NCI-H510A treated with DMSO at 0.1 percent for 48 hours (cell line): ENCODE measurements around the gene B4GALT7.
A peak's percentile ranks its signal among the peaks of the same experiment; 100 is the strongest.

ENCODE experiments used
- DNase-seq: peaks from one replicate; lab custom pipeline; 2025; lab: John Stamatoyannopoulos, UW

Gene B4GALT7

DNA sequence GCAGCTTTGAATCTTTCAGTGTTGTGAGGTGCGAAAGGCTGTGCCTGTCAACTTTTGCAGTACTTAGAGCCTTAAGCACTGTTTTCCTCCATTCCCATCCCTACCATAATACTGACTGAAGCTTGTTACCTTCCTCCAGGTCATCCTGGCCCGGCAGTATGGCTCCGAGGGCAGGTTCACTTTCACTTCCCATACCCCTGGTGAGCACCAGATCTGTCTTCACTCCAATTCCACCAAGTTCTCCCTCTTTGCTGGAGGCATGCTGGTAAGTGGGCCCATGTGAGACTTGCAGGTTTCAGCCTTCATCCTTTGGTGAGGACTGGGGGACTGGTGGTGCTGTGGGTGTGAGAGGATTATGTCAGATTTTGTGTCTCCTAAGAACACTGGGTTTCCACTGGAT, 6.4 kb upstream of the B4GALT7 start:
- DNase-seq = no peak

DNA sequence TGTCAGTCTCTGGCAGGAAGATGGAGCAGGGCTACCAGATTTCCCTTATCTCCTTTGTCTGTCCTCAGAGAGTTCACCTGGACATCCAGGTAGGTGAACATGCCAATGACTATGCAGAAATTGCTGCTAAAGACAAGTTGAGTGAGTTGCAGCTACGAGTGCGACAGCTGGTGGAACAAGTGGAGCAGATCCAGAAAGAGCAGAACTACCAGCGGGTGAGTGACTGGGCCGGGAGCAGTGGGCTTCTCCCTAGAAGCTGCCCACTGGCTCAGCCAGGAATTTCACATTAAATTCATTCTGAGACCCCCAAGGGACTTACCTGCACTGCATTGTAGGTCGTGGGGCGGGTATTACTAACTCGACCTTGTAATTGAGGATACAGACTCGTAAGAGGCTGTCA, 5.9 kb upstream of the B4GALT7 start:
- no peak for DNase-seq

DNA sequence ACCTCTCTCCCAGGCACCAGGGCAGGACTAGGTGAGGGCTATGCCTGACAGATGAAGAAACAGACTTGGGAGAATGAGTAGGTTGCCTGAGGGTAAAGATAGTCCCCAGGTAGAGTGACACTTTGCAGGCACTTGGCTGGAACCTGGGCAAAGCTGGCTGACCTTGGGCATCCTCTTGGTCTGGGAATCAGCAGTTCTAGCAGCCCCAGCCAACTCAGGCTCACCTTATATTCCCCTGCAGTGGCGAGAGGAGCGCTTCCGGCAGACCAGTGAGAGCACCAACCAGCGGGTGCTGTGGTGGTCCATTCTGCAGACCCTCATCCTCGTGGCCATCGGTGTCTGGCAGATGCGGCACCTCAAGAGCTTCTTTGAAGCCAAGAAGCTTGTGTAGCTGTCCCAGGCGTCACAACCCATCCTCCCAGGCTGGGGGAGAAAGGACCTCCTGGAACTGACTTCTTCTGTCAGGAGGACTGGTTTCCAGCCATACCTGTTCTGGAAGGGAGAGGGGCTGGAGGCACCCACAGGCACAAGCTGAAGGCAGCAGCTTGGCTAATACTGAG, 4.8 kb upstream of the B4GALT7 start:
- DNase-seq = no peak

DNA sequence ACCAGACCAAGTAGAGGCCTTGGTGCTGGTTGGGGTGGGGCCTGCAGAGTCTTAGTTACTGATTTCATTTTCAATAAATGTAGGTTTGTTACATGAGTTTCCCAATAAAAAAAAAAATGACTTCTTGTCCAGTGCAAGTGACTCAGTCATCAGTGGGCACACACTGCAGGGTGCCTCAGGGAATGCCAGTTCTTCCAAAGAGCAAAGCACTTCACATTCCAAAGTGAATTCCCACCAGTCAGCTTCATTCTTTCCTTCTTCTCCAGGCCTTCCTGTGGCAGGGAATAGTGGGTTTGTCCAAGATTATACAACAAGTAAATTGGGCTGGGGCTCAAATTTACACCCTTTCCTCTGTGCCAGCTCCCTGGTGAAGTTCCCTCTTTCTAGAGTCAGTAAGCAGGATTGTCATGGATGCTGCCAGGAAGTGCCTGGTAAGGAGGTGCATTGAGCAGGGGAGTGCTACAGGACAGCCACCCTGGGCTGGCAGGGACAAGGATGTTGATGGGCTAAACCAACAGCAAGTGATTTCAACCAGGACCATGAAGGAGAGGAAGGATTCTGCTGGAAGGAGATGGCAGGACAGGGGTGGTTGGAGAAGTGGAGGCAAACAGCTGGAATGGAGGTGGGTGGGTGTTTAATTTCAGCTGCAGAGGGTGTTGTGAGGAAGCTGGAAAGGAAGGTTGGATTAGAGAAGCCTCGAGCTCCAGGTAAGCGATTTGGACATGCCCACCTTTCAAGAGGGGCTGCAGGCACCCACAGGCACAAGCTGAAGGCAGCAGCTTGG, 3.7 kb upstream of the B4GALT7 start:
- DNase-seq = no peak

DNA sequence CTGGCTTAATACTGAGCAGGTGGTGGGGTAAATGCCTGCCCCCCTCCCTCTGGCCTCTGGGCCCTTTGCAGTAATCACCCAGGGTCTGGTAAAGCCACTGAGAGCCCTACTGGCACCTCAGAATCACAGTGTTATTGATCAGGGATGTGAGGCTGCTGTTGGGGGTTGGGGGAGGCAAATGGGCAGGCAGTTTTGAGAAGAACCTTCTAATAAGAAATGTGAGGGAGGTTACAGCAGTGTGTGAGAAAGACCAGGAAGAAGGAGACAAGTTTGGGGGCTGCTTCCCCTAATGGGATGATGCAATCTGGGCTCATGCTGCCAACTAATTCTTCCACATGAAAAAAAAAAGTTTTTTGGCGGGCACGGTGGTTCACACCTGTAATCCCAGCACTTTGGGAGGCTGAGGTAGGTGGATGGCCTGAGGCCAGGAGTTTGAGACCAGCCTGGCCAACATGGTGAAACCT, 3.1 kb upstream of the B4GALT7 start:
- no peak for DNase-seq

DNA sequence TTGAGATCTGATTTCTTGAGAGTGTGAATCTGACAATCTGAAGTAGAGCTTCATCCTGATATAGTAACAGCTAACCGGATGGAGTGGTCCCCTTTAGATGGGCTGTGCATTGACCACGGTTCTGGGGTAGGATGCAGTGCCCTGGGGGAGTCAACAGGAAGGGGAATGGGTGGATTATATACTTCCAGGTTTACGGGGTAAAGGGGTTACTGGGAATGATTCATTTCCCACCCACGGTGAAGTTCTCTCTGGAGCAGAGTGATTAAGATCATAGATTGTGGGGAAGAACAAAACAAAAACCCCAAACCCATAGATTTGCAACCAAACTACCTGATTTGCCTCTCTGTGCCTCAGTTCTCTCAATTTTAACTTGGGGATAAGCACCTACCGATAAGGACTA, 1.5 kb upstream of the B4GALT7 start:
- DNase-seq = no peak

DNA sequence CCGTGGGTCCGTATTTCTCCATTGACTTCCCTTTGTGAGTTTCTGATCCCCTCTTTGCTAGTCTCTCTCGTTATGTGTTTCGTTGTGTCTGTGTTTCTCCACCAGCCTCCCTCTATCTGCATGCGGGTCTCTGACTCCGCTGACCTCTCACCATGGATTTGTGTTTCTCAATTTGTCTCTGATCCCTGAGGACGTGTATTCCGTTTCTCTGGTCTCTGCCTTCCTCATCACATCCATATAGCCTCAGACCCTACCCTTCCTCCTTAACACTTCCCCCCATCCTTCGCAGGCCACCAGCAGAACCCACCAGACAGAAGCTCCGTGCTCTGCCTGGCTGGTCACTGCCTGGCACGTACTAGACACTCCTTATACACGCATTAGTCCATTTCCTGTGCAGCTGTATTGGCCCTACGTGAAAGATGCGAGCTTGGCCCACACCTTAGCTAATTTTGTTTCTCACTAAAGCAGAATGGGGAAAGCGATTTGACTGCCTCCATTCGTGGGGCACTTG, 631 bp downstream of the B4GALT7 start:
- DNase-seq = no peak

DNA sequence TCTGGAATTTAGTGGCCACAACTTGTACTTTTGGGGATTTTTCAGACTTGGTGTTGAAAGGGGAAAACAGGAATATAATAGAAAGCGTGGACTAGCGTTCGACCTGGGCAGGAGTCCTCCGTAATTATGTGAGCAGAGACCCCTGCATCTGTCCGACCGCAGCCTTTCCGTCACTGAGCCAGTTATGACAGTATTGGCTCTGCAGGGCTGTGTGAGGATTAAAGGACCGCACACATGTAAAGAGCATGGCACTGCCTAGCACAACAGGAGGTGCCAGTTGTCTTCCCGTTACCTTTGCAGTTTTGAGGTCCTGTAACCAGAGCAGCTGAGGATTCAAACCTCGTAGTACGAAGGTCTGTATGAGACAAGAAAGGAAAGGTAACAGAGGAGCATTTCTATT, 1.2 kb downstream of the B4GALT7 start:
- DNase-seq = no peak

DNA sequence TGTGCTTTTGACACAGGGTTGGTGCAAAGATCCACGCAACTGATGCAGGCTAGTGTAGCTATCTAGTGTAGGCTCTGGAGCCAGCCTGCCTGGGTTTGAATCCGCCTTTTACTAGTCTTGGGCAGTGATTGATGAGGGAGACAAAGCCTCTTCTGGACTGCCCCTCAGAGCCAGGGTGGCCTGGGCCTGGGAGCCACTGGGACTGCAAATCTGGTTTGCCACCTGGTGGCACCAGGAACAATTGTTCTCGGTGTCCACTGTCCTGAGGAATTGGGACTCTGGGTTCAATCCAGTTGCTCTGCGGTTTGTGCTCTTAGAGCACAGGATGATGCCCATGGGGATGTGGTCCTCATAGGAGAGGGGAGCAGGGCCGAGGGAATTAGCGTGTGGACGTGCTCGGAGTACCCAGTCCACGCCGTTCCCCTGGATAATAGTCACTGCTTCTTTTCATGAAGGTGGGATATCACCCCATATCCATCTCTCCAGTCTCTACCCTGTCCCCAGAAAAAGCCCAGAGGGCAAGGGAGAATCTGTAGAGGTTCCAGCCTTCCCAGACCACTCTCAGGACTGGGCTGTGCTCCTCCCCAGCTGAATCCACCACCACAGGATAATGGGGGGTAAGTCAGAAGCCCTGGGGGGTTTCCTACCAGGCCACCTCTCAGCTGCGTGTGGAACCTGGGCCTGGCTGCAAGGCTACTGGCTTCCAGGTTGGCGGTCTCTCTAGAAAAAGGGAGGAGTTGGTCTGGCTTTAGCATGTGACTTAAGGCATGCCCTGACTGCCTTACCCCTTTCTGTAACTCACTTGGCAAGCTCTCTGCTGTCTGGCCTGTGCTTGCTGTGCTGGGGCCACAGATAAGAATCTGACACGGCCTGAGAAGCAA, 1.9 kb downstream of the B4GALT7 start:
- no peak for DNase-seq

DNA sequence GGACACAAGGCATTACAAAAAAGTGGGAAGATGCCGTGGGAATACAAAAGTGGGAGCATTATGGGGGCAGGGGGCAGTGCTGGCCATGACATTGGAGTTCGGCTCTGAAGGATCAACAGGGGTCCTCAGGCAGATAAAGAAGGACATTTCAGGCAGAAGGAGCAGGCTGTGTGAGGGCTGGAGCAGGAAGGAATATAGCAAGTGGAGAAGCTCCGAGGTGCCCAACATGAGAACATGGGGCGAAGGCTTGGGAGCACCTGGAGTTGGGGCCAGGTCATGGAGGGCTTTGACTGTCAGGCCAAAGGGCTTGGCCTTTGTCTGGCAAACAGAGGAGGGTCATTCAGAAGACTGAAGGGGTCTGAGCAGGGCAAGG, 2.5 kb downstream of the B4GALT7 start:
- no peak for DNase-seq

DNA sequence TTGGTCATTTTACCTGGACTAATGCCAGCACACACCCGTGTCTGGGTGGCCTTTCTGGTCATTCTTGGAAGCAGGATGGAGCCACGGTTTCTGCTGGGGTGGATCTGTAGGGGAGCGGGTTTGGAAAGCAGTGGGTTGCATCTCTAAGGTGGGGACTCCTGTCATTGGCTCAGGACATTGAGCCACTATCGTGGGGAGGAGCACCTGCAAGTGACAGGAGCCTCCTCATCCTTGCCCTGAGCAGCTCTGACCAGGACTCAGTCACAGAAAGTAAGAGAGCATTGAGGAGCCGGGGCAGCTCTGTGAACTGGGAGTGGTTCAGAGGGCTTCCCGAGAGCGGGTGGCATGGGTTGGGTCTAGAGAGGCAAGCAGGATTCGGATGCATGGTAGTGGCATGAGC, 3.7 kb downstream of the B4GALT7 start:
- no peak for DNase-seq

DNA sequence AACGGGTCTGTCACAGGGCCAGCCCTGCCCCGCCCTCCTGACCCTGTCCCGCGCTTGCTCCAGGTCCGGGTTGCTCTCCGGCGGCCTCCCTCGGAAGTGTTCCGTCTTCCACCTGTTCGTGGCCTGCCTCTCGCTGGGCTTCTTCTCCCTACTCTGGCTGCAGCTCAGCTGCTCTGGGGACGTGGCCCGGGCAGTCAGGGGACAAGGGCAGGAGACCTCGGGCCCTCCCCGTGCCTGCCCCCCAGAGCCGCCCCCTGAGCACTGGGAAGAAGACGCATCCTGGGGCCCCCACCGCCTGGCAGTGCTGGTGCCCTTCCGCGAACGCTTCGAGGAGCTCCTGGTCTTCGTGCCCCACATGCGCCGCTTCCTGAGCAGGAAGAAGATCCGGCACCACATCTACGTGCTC, 4.2 kb downstream of the B4GALT7 start:
- DNase-seq = no peak

DNA sequence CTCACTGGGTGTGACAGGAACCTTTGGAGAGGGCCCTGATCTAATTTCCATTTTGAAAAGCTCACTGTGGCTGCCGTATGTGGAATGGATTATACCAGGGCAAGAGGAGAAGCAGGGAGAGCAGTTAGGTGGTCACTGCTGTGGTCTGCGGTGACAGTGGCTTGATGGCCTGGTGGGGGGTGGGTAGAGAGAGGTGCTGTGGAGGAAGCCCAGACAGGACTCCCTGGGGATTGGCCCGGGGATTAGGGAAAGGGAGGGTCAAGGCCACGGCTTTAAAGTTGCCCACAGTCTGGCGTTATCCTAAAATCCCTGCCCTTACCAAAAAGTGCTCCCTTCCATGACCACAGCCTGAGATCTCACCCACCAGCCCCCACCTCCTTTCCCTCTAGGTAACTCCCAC, 4.7 kb downstream of the B4GALT7 start:
- no peak for DNase-seq

DNA sequence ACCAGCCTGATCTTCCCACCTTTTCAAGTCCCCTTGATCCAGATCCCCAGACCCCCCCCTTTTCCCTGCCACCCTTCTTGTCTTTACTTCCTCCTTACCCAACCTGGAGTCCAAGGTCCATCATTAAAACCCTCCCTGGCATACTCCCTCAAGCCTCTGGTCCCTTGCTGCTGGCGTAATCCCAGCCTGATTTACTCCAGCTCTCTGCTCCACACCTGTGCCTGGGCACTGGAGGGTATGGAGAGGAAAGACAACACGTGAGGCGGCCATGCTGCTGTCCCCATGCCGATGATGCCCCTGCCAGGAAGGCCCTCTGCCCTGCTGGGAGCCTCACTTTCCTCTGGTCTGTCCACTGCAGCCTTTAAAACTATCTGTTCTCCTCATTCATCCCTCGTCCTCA, 5.1 kb downstream of the B4GALT7 start:
- no peak for DNase-seq

DNA sequence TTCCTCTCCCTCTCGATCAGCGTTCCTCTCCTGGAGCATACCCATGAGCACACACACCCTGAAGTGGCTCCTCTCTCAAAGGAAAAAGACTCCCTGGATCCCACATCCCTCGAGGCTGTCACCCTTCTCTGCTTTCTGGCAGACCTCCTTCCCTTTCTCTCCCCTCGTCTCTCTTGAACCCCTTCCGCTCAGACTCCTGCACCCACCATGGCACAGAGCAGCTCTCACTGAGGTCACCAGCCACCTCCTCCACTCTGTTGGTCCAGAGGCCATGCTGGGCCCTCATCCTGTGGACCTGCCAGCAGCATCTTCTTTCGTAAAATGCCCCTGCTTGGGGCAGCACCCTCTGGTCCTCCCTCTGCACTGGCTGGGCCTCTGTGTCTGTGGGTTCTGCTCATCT, 5.7 kb downstream of the B4GALT7 start:
- DNase-seq = no peak

DNA sequence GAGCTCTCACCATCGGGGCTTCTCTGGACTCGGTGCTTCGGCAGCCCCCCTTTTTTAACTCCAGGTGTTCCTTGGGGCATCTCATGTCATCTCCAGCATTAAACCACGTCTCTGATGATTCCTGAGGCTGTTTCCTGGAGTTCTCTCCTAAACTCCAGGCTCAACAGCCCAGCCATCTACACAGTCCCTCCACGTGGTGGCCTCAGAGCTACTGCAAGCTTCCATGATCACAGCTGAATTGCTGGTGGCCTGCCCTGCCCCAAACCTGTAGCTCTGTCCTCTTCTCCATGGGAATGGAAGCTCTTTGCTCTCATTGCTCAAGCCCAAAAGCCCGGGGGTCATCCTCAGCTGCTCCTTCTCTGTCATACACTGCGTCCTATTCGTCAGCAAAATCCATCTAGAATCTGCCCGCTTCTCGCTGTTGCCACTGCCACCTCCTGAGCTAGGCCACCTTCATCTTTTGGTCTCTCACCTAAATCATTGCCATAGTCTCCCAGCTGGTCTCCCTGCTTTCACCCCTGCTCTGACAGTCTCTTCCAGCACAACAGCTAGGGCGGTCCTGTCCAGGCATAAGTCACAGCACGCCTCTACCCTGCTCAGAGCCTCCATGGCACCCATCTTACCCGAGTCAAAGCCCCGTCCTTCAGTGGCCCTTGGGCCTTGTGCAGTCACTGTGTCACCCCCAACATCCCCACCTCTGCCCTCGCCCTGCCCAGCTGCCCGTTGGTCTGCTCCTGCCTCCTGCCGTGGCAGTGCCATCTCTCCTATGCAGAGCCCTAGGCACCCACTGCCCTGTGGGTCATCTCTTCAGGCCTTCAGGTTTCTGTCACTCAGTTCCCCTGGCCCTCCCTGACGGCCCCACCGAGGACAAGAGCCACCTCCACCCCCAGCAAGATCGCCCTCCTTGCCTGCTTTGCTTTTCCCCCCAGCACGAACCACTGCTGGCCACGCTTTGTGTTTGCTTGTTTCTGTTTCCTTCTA, 6.4 kb downstream of the B4GALT7 start:
- no peak for DNase-seq

DNA sequence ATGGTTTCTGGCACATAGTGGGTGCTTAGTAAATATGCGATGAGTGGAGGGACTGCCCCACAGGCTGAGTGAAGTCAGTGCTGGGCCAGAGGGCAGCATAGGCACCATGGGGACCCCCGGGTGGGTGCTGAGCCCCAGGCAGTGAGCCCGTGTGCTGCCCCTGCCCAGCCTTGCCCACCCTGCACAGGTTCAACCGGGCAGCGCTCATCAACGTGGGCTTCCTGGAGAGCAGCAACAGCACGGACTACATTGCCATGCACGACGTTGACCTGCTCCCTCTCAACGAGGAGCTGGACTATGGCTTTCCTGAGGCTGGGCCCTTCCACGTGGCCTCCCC, 7.2 kb downstream of the B4GALT7 start:
- no peak for DNase-seq

DNA sequence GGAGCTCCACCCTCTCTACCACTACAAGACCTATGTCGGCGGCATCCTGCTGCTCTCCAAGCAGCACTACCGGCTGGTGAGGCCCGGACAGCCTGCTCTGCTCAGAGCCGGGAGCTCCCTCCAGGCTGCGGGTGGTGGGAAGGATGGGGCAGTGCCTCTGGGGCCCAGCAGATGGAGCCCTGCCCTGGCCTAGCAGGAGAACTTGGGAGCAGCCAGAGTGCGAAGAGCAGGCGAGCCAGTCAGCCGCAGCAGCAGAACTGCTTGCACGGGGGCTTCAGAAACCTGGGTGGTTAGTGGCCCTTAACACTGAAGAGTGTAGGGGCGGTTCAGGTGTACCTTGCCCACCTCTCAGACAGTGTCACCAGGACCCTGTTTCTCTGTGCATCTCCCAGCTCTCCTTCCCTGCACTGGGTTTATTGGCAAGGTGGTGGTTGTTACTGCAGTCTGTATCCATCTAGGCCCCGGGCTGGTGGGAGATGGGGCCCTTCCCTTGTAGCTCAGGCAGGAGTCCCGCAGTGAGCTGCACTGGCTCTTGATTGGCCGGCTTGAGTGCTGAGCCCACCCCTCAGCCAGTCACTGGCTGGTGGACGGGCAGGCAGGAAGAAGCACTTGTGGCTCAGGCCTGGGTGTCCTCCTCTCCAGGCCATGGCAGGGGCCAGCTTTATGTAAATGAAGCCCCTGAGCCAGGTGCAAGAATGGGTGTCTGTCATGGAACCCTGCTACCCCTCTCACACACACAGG, 7.7 kb downstream of the B4GALT7 start:
- DNase-seq = peak; percentile 84

DNA sequence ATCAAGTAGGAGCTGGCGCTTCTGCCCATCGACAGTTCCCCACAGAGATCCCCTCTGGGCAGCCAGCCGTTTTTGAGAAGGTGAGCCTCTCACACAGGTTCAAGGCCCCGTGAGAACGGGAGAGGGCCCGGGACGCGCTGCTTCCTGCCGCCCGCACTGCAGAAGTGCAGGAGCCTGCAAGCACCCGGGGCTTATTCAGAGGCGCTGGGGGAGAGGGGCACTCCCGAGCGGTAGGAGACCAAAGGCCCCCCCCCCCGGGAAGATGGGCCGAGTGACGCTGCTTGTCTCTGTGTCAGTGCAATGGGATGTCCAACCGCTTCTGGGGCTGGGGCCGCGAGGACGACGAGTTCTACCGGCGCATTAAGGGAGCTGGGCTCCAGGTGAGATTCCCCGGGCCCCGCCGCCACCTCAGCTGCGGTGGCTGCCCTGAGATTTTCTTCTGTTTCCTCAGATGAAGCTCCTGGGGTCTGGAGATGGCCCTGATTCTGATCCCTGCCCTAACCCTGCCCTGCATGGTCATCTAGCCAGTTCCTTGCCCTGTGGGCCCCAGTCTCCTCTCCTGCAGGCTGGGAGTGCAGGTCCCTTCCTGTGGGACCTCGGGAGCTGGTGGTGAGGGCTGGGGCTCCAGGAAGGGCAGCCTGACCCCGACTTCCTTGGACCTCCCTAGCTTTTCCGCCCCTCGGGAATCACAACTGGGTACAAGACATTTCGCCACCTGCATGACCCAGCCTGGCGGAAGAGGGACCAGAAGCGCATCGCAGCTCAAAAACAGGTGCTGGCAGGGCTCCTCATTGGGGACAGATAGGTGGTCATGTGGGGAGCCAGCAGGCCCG, 8.5 kb downstream of the B4GALT7 start:
- DNase-seq = no peak
